Measurements from ENCODE around the gene REXO5.

REXO5 gene

GRCh38 chr16:20894388-20894787, 88.1 kb downstream of the REXO5 start:
- TF ChIP-seq CTCF (conservative IDR thresholded peaks at IDR 0.05; ENCODE audit: low read length) = no peak
- DNase-seq (ENCODE audit: low read depth) = no peak
- H3K4me3 ChIP-seq (ENCODE audit: low read length) = no peak overlapping the region

GRCh38 chr16:20897253-20897897, 91.0 kb downstream of the REXO5 start:
- TF ChIP-seq CTCF (conservative IDR thresholded peaks at IDR 0.05; ENCODE audit: low read length) = no peak
- H3K4me3 ChIP-seq (ENCODE audit: low read length) = no peak overlapping the region
- peak; percentile 47 for DNase-seq (ENCODE audit: low read depth)

- DNase-seq (ENCODE audit: low read depth) = no peak
- H3K4me3 ChIP-seq (ENCODE audit: low read length) = no peak overlapping the region
- no peak for TF ChIP-seq CTCF (conservative IDR thresholded peaks at IDR 0.05; ENCODE audit: low read length)
Measured at GRCh38 chr16:20897922-20898321, 91.6 kb downstream of the REXO5 start.

- DNase-seq (ENCODE audit: low read depth) = peak; percentile 90
- no peak for TF ChIP-seq CTCF (conservative IDR thresholded peaks at IDR 0.05; ENCODE audit: low read length)
- H3K4me3 ChIP-seq (ENCODE audit: low read length) = peak overlapping the region; percentile 98
Measured at GRCh38 chr16:20899071-20899470, 92.7 kb downstream of the REXO5 start.
